ENCODE data around the gene TFEC.

TFEC gene

GRCh38 chr7:115920367-115920766 lies 110.2 kb downstream of the TFEC start:
- DNase-seq: no peak

DNA sequence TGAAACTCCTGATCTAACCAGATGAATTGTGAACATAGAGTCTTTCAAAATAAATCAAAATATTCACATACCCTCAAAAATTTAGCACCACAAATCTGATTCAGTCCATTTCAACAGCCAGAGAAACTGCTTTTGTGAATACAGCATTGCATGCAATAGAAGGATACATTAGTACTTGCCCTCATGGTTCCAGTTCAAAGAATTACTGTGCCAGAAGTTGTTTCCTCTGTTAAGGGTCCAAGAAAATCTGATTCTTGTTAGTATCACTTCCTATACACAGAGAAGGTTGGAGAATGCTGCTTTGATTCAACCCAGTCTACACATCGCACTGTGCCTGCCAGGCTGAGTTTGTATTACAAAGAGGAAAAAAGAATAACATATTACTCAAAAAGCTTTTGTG lies 115.6 kb downstream of the TFEC start:
- DNase-seq: no peak

GRCh38 chr7:115911465-115911864 lies 119.1 kb downstream of the TFEC start:
- DNase-seq: no peak

- DNase-seq: peak; percentile 24
Measured at GRCh38 chr7:115910541-115911164, 119.9 kb downstream of the TFEC start.

GRCh38 chr7:115906731-115907130 lies 123.8 kb downstream of the TFEC start:
- DNase-seq: no peak

GRCh38 chr7:115889669-115889984 lies 140.9 kb downstream of the TFEC start:
- DNase-seq: no peak

DNA sequence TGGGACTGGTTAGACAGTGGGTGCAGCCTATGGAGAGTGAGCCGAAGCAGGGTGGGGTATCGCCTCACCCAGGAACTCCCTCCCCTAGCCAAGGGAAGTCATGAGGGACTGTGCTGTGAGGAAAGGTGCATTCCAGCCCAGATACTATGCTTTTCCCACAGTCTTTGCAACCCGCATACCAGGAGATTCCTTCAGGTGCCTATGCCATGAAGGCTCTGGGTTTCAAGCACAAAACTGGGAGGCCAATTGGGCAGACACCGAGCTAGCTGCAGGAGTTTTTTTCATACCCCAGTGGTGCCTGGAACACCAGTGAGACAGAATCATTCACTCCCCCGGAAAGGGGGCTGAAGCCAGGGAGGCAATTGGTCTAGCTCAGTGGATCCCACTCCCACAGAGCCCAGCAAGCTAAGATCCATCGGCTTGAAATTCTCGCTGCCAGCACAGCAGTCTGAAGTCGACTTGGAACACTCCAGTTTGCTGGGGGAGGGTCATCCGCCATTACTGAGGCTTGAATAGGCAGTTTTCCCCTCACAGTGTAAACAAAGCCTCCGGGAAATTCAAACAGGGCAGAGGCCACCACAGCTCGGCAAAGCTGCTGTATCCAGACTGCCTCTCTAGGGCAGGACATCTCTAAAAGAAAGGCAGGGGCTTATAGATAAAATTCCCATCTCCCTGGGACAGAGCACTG lies 141.4 kb downstream of the TFEC start:
- DNase-seq: no peak

DNA sequence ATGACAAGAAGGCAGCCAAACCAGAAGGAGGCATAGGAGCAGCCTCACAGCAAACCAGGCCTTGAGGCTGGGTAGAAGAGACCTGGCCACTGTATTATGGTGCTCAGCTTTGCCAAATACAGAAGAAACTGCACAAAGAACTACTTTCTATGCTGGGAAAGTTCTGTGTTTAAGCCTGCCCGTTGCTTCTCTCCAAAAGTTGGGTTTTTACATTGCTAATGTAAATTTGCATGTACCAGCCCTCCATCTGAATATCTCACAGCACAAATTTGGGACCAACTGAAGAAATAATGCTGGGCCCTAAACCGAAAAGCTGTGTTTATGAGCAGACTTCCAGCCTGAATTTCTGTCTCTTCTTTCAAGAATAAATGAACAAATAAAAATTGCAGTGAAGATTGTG lies 145.0 kb downstream of the TFEC start:
- DNase-seq: no peak

Data from NCI-H1105 (cell line).